Epidermal melanocyte (primary cell): ENCODE results near the gene OPALIN.

Experiments used
- DNase-seq: peaks from one replicate; pipeline ENCODE4 v3.0.0; 2011; ENCODE audit warnings: low spot score; ENCODE audit not compliant: insufficient read length

Gene OPALIN, protein sequence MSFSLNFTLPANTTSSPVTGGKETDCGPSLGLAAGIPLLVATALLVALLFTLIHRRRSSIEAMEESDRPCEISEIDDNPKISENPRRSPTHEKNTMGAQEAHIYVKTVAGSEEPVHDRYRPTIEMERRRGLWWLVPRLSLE

DNA sequence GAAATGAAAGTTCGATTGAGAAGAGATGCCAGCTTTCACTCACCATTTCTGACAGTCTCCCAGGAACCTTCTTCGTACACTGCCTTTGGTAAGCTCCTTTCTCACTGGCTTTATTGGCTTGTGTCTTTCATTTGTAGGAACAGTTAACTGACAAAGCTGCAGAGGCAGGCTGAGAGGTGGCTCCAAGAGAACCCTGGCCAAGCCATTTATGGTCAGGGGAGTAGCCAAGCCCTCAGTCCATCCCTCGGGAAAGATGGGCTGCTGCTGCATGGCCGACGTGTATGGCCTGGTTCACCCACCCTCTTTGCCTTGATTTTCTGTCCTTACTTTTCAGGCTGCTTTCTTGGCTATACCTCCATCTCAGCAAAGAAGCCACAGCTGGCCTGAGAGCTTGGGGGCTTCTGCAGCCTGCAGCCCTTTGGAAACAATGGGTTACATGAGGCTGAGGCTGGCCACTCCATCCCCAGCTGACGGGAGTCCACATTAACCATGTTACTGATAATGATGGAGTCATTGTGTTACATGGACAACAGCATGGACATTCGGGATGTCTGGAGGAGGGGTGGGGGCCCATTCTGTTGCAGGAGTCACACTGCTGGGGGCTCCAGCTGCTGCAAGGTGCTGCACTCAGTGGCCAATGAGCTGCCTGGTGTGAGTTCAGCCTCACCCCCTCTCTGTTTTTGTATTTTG is at the start of gene OPALIN:
OPALIN (minus strand) TSS at position 152 of the 690 bp plus-strand sequence; CDS start at position 46, 106 bp downstream.
- DNase-seq, result no peak

DNA sequence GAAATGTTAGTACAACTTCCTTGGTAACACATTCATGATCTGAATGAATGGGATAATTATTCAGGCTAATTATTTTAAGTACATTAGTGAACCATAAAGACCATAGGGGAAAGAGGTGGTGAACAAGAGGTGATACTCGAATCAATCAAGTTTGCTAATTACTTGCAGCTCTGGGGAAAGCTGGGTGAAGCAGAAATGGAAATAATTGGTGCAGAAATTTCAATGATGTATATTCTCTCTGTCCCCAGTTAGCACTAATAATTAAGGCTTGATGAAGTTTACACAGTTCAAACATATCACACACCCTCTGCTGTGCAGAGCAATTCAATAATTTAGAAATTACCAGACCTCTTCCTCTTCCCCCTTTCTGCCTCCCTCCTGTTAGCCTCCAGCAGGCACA is 49.4 kb upstream of the OPALIN start:
- DNase-seq, result no peak

DNA sequence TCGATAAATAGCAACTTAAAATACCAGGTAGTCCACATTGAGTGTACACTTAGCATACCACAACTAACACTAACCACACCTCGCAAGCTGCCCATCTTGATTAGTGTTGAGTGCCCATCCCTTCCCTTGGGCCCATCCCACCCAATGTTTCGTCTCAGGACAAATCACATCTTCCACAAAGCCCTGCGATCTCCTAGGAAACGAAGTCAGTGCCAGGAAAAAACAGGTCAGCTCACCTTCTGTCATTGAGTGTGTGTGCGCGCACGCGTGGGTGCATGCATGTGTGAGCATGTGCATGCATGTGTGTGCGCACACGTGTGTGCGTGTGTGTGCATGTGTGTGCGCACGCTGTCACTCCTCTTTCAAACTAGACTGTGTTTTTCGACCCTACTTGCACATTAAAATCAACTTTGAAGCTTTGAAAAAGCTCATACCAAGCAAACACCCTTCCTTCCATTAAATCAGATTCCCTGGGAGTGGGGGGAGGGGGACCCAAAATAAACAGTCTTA is 48.8 kb upstream of the OPALIN start:
- no peak for DNase-seq

DNA sequence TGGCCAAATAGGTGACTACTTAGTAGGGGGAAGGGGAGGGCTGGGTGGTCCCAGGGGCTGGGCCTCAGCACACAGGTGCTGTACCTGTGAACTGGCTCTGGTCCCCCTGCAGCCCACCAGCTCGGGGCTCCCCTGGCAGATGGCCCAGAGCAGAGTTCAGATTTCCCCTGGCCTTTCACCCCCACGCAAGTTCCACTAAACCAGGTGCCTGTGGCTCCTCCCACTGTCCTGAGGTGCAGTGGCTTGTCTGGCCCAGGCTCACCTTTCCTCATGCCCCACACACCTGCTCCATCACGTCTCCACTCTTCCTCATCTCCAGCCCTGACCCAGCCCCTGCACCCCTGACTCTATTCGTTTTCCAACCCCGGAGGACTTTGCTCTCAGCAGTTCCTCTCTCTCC is 47.3 kb upstream of the OPALIN start:
- DNase-seq, result no peak

DNA sequence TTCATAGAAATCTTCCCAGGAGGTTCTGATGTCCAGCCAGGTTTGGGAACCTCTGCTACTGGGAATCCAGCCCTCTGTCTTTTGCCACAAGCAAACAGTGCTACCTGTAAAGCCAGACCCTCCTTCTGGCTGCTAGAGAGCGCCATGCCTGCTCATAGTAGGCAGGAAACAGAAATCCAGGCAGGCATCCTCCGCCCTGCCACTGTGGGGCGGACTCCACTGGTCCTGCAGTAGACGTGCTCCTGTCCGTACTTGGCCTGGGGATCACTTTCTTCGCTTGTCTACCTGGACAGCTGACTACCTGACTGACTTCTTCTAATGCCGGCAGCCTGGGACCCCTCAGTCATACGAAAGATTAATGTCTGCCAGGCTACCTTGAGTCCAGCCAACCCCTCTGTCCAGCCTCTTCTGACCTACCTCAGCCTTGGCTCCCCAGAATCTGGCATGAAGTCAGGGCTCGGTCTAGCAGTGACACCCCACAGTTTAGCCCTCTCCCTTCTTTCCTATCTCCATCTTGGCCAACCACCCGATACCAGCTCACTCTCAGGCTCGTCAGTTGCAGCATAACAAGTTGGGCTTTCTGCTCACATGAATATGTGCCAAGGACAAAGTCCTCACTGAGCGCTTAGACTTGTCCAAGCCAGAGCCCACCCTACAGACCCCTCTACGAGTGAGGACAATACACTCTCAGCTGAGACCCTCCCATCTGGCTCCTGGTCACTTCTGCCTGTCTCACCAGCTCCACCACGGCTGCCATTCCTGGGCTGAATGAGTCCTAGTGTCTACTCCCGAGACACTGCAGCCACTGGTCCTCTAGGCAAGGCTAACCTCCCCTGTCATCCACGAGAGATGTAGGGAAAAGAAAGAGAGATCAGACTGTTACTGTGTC is 43.9 kb upstream of the OPALIN start:
- no peak for DNase-seq

DNA sequence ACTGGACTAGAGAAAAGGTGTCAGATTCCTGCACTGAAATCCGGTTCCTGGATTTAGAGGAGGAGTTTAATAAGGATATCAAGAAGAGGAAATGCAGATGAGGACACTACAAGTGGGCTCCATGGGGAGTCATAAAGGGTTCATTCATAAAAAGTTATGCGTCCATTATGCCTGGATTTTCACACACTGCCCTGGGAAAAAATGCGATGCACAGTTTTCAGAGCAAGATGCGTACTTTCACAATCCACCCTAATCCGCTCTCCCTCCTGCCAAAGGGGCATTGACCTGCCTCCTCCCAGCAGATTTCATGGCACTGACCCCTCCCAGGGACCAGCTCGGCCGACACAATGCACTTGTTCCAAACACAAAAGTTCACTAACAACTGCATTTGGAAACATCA is 42.2 kb upstream of the OPALIN start:
- no peak for DNase-seq

DNA sequence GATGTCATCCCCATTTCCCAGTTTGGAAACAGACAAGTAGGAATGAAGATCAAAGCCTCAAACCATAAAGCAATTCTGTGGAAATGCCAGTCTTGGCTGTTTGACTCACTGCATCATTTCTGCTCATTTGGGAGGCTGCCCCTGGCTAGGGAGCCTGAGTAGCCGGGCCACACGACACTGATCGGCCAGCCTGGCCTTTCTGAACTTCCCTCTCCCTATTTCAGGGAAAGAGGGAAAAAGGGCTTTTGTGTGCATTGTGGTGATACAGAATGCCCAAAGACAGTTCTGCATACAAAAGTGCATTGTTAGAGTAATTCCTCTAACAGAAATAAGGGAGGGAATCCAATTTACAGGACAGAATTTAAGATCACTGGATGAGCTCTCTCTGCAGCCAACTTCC is 41.7 kb upstream of the OPALIN start:
- no peak for DNase-seq

DNA sequence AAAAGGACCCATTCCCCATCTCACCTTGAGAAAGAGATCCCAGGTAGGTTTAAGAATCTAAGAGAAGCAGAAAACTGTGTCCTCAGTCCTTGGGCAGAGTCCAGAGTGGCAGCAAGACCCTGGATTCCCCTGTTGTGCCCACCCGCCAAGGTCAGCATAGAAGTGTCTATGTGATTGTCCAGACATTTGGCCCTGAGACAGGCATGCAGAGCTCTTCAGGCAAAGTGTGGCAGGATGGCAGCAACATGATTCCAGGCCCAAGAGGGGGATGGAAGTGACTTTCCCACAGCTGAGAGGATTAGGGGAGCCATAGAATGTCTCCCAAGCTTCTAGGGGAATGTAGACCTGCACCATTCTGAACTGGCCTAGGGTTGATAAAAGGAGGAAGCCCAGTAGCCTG is 39.1 kb upstream of the OPALIN start:
- DNase-seq, result no peak

DNA sequence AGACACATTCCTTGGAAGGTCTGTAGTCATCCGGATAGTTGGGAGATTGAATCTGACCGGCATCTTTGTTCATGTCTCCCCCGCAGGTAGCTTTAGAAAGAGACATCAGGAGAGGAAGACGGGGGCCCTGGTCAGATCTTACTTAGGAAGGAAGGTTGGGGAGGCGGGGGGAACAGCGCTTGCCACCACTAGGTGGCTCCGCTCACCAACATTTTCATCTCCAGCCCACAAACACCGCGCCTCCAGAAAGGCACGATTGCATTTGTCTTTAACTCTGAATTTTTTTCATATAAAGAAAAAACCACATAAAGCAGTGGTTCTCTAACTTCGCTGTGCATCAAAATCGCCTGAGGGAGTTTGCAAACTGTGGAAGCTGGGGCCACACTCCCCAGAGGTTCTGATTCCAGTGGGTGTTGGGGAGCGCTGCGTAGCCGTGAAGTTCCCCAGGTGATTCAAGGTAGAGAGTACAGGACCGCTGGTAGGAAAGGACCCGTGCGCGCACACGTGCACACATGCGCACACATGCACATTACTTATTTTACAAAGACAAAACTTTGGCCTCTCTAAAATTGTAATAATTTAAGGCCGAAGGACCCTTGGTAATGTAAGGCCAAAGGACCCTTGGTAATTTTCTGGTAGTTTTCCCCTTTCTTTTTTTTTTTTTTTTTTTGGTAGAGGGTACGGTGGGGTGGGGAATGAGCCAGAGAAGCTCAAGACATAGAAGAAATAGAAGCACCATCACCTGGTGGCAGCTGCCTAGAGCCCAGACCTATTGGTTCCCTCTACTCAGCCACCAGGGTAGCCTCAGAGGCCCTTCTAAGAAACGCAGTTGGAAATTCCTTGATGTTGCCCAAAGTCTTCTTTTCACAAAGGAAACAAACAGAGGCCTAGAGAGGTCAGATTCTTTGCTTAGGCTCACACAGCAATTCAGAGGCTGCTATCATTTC is 37.4 kb upstream of the OPALIN start:
- DNase-seq, result peak; percentile 72

DNA sequence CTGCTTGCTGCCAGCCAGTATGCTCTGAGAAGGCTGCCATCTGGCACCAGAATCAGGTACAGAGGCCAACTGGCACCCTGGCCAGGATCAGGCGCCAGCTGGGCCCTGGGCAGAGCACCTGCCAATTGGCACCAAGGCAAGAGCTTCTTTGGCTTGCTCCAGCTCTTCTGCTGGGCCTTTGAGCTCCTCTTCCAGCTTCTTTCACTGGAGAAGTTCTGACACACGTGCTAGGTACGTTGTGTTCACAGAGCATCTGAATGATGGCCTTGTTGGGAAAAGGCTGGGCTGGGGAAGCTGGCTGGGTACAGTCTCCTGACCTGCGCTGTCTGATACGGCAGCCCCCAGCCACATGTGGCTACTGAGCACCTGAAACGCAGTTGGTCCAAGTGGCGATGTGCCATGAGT is 31.7 kb upstream of the OPALIN start:
- DNase-seq, result no peak

DNA sequence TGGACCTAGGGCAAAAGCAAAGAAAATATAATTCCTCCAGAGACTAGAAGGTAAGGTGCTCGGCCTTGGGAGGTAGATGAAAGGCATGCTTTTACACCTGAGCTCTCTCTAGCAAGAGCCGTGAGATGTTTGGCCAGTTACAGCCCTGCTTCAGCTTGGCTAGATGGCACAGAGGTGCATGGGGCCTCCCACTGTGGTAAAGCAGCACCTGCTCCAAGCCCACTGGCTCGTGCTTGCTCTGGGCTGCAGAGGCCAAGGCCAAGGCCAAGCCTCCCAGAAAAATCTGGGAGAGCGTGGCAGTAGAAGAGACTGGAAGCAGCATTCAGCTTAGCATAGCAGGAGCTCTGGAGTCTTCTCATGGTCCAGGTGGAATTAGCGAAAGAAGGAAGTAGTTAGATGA is 31.0 kb upstream of the OPALIN start:
- DNase-seq, result no peak

DNA sequence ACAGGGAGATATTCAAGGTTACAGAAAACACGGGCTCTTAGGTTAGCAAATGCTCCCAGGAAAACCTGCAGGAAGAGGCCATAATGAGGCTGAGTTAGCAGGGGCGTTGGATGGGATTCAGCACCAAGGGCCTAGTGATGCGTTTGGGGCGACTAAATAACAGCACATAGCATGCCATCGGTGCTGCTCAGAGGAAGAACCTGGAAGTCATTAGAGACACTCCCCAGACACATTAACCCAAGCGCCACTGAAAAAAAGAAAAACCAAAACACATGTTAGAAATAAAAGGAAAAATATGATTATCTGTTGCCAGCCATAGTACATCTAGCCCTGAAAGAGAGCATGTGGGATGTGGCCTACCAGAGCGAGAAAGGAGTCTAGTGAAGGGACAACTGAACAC is 28.8 kb upstream of the OPALIN start:
- DNase-seq, result no peak

DNA sequence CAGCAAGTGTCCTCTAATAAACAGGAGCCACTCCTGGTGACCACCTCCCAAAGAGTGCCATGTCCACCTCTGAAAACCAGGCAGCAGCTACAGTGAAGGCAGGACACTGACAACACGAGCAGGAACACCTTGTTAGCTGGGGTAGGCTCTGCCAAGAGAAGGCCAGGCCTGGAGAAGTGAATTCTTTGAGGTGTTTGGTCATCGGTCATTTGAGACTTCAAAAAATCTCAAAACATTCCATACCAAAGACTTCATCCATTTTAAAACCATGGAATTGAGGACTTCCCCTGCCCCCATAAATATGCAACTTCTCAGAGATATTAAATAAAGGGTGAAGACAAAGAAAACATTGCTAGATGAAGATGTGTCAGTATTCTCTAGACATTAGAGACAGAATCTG is 28.4 kb upstream of the OPALIN start:
- DNase-seq, result no peak

DNA sequence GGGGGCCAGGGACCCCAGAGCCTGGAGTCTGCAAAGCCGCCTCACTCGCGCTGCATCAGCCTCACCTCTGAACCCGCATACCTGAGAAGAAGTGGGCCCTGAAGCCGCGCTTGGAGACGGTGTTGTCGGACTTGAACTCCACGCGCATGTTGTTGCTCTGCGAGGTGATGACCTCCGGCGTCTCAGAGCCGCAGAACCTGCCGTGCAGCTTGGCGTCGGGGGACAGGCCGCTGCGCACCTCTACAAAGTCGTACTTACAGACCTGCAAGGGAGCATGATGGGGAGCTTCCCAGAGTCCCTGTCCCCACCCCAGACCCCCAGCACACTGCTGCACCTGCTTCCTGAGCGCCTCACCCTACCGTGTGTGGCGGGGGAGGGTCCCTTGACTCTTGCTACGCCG is 25.7 kb upstream of the OPALIN start:
- no peak for DNase-seq

DNA sequence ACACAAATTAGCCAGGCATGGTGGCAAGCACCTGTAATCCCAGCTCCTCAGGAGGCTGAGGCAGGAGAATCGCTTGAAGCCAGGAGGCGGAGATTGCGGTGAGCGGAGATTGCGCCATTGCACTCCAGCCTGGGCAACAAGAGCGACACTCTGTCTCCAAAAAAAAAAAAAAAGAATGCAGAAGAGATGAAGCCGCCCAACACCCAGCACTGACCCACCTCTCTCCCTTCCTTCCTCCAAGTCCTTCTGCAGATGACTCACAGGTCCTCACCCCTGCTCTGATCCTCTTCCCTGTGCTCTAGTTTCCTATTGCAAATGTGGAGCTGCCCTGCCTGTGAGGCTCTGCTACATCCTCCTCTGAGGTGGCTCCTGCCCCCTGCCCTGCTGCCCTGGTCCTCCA is 22.0 kb upstream of the OPALIN start:
- no peak for DNase-seq

DNA sequence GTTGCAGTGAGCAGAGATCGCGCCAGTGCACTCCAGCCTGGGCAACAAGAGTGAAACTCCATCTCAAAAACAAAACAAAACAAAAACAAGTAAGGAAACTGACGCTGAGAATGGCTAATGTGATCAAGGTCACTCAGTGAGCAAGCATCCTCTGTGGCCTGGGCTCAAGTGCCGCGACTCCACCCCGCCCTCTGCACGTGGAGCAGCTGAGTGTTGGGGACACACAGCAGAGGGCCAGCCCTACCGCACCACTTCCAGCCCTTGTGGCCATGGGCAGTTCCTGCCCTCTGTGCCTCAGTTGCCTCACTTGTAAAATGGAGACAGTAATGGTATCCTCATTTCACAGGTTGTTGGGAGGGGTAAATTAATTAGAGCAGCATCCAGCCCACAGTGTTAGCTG is 21.0 kb upstream of the OPALIN start:
- DNase-seq, result no peak

DNA sequence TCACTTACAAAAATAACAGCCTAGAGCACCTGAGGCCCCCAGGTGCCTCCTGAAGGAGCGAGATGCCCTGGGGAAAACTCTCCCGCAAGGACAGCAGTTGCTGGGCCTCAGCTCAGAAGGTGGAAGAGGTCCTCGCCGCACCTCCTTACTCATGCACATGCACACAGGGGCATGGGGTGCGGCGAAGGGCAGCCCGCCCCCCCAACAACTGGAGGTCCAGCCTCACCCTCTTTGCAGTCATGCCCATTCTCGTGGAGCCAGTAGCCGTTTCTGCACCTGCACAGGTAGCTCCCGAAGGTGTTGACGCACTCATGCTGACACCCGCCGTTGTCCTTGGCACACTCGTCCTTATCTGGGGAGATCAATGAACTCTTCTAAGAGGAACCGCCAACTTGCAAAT is 19.9 kb upstream of the OPALIN start:
- no peak for DNase-seq

DNA sequence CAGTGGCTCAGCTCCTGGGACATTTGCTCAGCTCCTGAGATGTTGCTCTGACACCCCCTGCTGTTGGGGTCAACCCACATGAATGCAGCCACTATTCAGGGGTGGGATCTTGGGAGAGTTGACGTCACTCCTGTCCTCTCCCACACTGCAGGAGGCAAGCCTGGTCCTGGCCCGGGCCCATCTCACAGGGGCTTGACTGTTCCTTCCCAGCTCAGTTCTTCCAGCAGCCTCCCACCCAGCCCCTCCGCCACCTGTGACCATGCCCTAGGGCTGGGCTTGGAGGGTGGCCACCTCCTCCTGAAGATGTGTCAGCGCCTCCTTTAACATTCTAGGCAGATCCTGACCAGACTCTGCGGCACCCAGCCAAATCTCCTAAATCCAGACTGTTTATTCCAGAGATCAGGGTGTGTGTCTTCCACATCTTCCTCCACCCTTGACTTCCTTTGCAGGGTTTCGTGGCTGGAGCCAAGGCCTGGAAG is 19.1 kb upstream of the OPALIN start:
- no peak for DNase-seq

DNA sequence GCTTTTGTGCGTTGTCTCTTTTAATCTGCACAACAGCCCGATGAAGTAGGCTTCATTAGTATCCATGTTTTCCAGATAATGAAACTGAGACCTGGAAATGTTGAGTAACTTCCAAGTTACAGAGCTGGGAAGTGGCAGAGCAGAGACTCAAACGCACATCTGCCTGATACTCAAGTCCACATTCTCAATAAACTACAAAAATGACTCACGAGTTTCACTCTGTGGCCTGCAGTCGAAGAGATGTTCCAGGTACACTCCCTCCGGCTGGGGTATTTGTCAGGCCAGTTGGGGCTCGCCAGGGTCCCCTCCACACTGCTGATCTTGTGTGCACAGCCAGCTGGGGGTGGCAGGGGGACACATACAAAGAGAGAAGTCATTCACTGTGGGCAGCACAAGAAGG is 17.7 kb upstream of the OPALIN start:
- no peak for DNase-seq

DNA sequence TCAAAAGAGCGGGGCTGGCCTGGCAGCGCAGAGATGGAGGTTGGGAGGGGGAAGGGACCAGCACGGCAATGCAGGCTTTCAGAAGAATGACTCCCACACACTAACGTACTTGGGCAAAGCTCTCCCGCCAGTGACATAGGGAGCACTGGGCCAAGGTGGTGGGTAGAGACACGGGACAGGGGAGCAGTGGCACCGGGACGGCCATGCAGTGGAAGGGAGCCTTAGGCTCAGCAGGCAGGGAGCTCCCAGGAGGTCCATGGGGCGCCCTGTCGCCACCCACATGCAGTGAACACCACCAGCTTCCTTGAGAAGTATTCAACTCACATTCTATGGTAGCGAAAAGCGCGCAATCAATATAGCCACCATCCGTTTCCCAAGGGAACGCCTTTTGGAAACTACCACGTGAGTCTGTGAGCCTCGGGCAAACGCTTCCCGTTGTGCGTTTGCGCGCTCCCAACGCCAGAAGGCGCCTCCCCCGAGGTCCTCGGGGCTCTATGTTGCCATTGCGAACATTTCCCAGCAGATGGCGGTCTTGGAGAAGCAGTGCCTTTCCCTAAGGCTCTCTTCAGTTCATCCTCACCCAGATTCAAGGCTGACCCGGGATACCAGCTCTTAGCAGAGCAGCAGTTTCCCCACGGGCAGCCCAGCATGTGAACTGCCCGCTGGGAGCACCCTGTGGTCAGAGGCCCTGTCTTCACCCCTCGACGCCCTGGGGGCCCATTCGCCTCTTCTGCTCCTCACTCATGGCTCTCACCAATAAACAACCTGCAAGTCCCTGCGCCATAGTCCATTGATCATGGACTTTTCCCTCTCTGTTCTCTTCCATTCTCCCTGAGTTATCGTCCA is 16.4 kb upstream of the OPALIN start:
- DNase-seq, result peak; percentile 95
